Heart right ventricle (tissue), 16 donors: ENCODE data around the gene TWSG1. TPM values are rescaled to one million over a fixed set of nuclear protein-coding genes. Genes with fewer than 3 reads are reported as not detected.

Source experiments
- ATAC-seq, 8 donors: fragments of 200-7000 bp; cut with Tn5 transposase; one replicate each; pipeline ENCODE4 v1.9.1; 2020; ENCODE audit warnings: mild to moderate bottlenecking in 8 of 8, moderate library complexity in 8 of 8, moderate number of reproducible peaks in 1 of 8
- DNase-seq, 2 donors: peaks; one replicate each; pipeline ENCODE4 v3.0.0-alpha.2; 2020
- H3K27ac ChIP-seq, 10 donors: fragments of 200-600 bp; sonication (generic) in 2 of 10; one replicate each; pipeline versions ENCODE4 v1.5.0 to v1.8.0; 2020 to 2022; ENCODE audit warnings: mild to moderate bottlenecking in 3 of 10
- H3K27me3 ChIP-seq, 7 donors: fragments of 200-600 bp; one replicate each; pipeline ENCODE4 v1.8.0; 2021 to 2022; ENCODE audit warnings: mild to moderate bottlenecking in 2 of 7
- H3K36me3 ChIP-seq, 9 donors: fragments of 200-600 bp; sonication (generic) in 1 of 9; one replicate each; pipeline versions ENCODE4 v1.5.0 to v1.8.0; 2020 to 2022; ENCODE audit warnings: mild to moderate bottlenecking in 2 of 9
- H3K4me1 ChIP-seq, 9 donors: fragments of 200-600 bp; sonication (generic) in 1 of 9; one replicate each; pipeline versions ENCODE4 v1.5.0 to v1.8.0; 2020 to 2022; ENCODE audit warnings: mild to moderate bottlenecking in 4 of 9
- H3K4me3 ChIP-seq, 10 donors: fragments of 200-600 bp; sonication (generic) in 2 of 10; one replicate each; pipeline versions ENCODE4 v1.5.0 to v1.8.0; 2020 to 2022; ENCODE audit warnings: mild to moderate bottlenecking in 7 of 10, moderate library complexity in 2 of 10
- H3K9me3 ChIP-seq, 11 donors: fragments of 200-600 bp in 10 of 11; sonication (generic) in 2 of 11; one replicate each; pipeline versions ENCODE4 v1.5.0 to v1.8.0; 2013 to 2022; ENCODE audit warnings: mild to moderate bottlenecking in 2 of 11, control low read depth in 1 of 11, moderate library complexity in 1 of 11
- CTCF ChIP-seq, 9 donors: fragments of 200-600 bp; sonication (generic) in 2 of 9; IDR thresholded peaks; one replicate each; pipeline versions ENCODE4 v1.5.0 to v1.8.0; 2021 to 2022; ENCODE audit warnings: antibody characterized with exemption in 9 of 9, mild to moderate bottlenecking in 5 of 9, moderate library complexity in 1 of 9
- WGBS, 2 donors: extraction: QIAGEN DNeasy Blood & Tissue Kit; methylation state at CpG; one replicate each; pipeline ENCODE4 v1.1.7; 2013; ENCODE audit warnings: inconsistent platforms in 1 of 2; 5-methylcytosine and 5-hydroxymethylcytosine counted together
- intact Hi-C, 10 donors: fragments of 100-400 bp; cut with DNase I; formaldehyde crosslinking; loops; one replicate each; pipeline versions ENCODE4 v1.11.1 to v1.14.2; 2022
- polyA plus RNA-seq, 2 donors: library from polyadenylated mRNA; stranded (reverse); fragments of 200-250 nt; gene quantifications; one replicate each; pipeline ENCODE4 v1.2.3, GENCODE V29; 2013
- total RNA-seq, 10 donors: library from RNA; stranded (reverse); fragmentation: NEBNext Ultra II Directional in 3 of 10; extraction: Animal tissue kit (Norgen Biotek cat#: 25700) in 3 of 10; gene quantifications; one replicate each; pipeline versions ENCODE4 v1.2.1 to v1.2.4, GENCODE V29; 2021 to 2023
- donor health status: Arrhythmogenic right ventricular cardiomyopathy.
- donor health status: ischemic (EF 13 %, LVEDD 7.1; RV severe dilation, severe dysfunction).
- donor health status: healthy with polysubstance abuse.
- donor health status: DM: no; HTN: yes; CAD: no.
- donor health status: DM: no; HTN: no; CAD: no.
- donor health status: ischemic (EF 25% LVEDD 6.9; RV normal size, moderate dysfunction).
- donor health status: ischemic (EF 25% LVEDD 5.7; RV mildly dilated, moderate dysfunction).
- donor health status: healthy.
- donor health status: DM: yes; HTN: yes; CAD: no.
- donor health status: Ischemic cardiomyopathy.
- donor health status: ischemic (EF 35%, LVEDD 5.7; RV mildly dilated, moderate dysfunction).
- donor health status: nonischemic (EF 11% LVEDD 7.7; RV severe dilation, severe dysfunction).
- donor health status: DM: yes; HTN: yes; CAD: no.
- donor health status: PGD.
- donor health status: ischemic (EF 29% LVEDD 5.4; RV normal size, mild dysfunction).
- donor health status: nonischemic (EF 23%, LVEDD 6.1; RV moderate dilation, normal function).

Gene TWSG1
- total and polyA plus RNA-seq, 12 donors: 6.6 to 15.0 (median 11.2) TPM

- H3K4me1 ChIP-seq: no peaks in the 10 kb centered on the region
- ATAC-seq (no peak), DNase-seq (no peak)
- peaks cover 0 to 9% (median 0%) of the 10 kb centered on the region in 11 donors for H3K9me3 ChIP-seq
- H3K36me3 ChIP-seq: no peaks in the 10 kb centered on the region
- no peak for TF ChIP-seq CTCF (IDR thresholded peaks at IDR 0.05)
- 57 to 76% methylated on average over 1 of the region's 1 CpG for WGBS, 2 donors
- intact Hi-C loops: no loop called here
- H3K4me3 ChIP-seq: no peak overlapping the region
- H3K27ac ChIP-seq: no peak overlapping the region
- no peaks in the 10 kb centered on the region for H3K27me3 ChIP-seq
Observed at GRCh38 chr18:9410515-9410914, 75.9 kb downstream of the TWSG1 start.

GRCh38 chr18:9413576-9413975 is 79.0 kb downstream of the TWSG1 start:
- ATAC-seq (peak in 1 of 8 donors; percentile 57), DNase-seq (no peak)
- Histone ChIP-seq H3K27ac (no peak overlapping the region), H3K4me1 (peaks cover 0 to 16% (median 11%) of the 10 kb centered on the region in 9 donors), H3K9me3 (peaks cover 0 to 9% (median 0%) of the 10 kb centered on the region in 11 donors), H3K36me3 (no peaks in the 10 kb centered on the region), H3K4me3 (no peak overlapping the region), H3K27me3 (no peaks in the 10 kb centered on the region)
- WGBS, 2 donors: 54 to 56% methylated on average over 1 of the region's 1 CpG
- intact Hi-C loops: no loop called here
- TF ChIP-seq CTCF (IDR thresholded peaks at IDR 0.05): no peak

GRCh38 chr18:9416563-9417072 is 82.0 kb downstream of the TWSG1 start:
- intact Hi-C loops: no loop called here
- Histone ChIP-seq H3K27me3 (no peaks in the 10 kb centered on the region), H3K36me3 (no peaks in the 10 kb centered on the region), H3K9me3 (no peaks in the 10 kb centered on the region), H3K4me1 (peaks cover 0 to 16% (median 11%) of the 10 kb centered on the region in 9 donors), H3K27ac (peak overlapping the region in 7 of 10 donors; percentile 23 to 70 (median 36)), H3K4me3 (peak overlapping the region in 7 of 10 donors; percentile 22 to 47 (median 34))
- no peak for DNase-seq
- TF ChIP-seq CTCF (IDR thresholded peaks at IDR 0.05): no peak
- ATAC-seq: no peak
- WGBS, 2 donors: 42 to 48% methylated on average over 6 of the region's 6 CpGs

- peak overlapping the region in 8 of 10 donors; percentile 23 to 70 (median 36) for H3K27ac ChIP-seq
- H3K9me3 ChIP-seq: no peaks in the 10 kb centered on the region
- H3K4me1 ChIP-seq: peaks cover 0 to 16% (median 11%) of the 10 kb centered on the region in 9 donors
- TF ChIP-seq CTCF (IDR thresholded peaks at IDR 0.05): no peak
- peak overlapping the region in 8 of 10 donors; percentile 15 to 47 (median 33) for H3K4me3 ChIP-seq
- intact Hi-C loops: no loop called here
- 32 to 33% methylated on average over 18 of the region's 18 CpGs for WGBS, 2 donors
- DNase-seq (peak in 1 of 2 donors; percentile 35), ATAC-seq (peak; percentile 61 to 84 (median 79))
- no peaks in the 10 kb centered on the region for H3K27me3 ChIP-seq
- H3K36me3 ChIP-seq: no peaks in the 10 kb centered on the region
Observed at GRCh38 chr18:9417073-9417851, 82.7 kb downstream of the TWSG1 start.
